H1 (cell line): ENCODE measurements around the gene MAPK8IP1. TPM values are rescaled to one million over a fixed set of nuclear protein-coding genes. Genes with fewer than 3 reads are reported as not detected.

Source experiments
- RNF2 ChIP-seq: fragments of 200-900, 300-1000 bp; sonication (generic); IDR thresholded peaks from 2 replicates; pipeline ENCODE4 v1.7.1; 2016; ENCODE audit warnings: borderline replicate concordance, low read depth, mild to moderate bottlenecking, antibody characterized with exemption, low read length; ENCODE audit not compliant: poor library complexity, severe bottlenecking; ENCODE audit errors: missing control alignments
- ZNF274 ChIP-seq: IDR thresholded peaks from 2 replicates; pipeline ENCODE4 v1.7.0; 2012; ENCODE audit warnings: low read length, borderline replicate concordance; ENCODE audit errors: extremely low read depth
- polyA plus RNA-seq, 7 experiments: library from polyadenylated mRNA; depleted of rRNA in 3 of 7; stranded (reverse) in 5 of 7; unstranded in 2 of 7; fragments of >200 nt in 5 of 7; fragments of 200-250 nt in 2 of 7; gene quantifications; 1 replicate in 5 of 7; 2 replicates in 1 of 7; 4 replicates in 1 of 7; pipeline versions ENCODE4 v1.2.1 to v1.2.3, GENCODE V29; 2011 to 2013; ENCODE audit warnings: missing spikeins in 2 of 7, mixed read lengths in 2 of 7
- total RNA-seq: library from RNA; stranded (reverse); fragmentation: NEBNext Ultra II Directional; extraction: Animal tissue kit (Norgen Biotek cat#: 25700); gene quantifications from 2 replicates; pipeline ENCODE4 v1.2.1, GENCODE V29; 2021
- TF ChIP-seq, protein P1 (sequence below), 3 experiments: IDR thresholded peaks; 1 replicate in 2 of 3; 2 replicates in 1 of 3; pipeline versions ENCODE4 v1.5.1 to v1.6.1; 2011; ENCODE audit warnings: low read length in 3 of 3, mild to moderate bottlenecking in 3 of 3, inconsistent platforms in 2 of 3, low read depth in 1 of 3, moderate library complexity in 1 of 3; ENCODE audit not compliant: insufficient read depth in 1 of 3; ENCODE audit errors: control extremely low read depth in 1 of 3
- TF ChIP-seq, protein P2 (sequence below): IDR thresholded peaks from 2 replicates; pipeline ENCODE4 v1.6.1; 2012; ENCODE audit warnings: inconsistent platforms

MAPK8IP1 gene
- total and polyA plus RNA-seq, 2 of the 8 experiments (the other 6 are each of a cell fraction or from before 2014, with no cell fraction given), result 32.4 to 40.1 TPM

DNA sequence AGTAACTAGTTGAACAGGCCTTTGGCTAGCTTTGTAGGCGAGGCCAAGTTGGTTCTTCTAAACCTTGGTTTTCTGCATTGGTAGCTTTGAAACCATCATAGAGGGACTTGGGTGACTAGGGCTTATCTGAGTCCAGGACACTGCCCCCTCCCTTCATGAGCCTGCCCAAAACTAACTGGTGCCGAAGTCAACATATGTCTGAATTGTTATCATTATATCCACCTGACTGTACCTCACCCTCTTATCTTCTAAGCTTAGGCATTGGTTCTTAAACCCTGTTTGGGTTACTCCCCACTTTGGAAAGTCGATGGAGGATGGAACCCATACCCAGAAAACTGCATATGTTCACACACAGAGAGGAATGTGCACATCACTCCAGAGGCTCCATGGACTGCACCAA is 7.6 kb upstream of the MAPK8IP1 start (continued):
- TF ChIP-seq, protein P1, sequence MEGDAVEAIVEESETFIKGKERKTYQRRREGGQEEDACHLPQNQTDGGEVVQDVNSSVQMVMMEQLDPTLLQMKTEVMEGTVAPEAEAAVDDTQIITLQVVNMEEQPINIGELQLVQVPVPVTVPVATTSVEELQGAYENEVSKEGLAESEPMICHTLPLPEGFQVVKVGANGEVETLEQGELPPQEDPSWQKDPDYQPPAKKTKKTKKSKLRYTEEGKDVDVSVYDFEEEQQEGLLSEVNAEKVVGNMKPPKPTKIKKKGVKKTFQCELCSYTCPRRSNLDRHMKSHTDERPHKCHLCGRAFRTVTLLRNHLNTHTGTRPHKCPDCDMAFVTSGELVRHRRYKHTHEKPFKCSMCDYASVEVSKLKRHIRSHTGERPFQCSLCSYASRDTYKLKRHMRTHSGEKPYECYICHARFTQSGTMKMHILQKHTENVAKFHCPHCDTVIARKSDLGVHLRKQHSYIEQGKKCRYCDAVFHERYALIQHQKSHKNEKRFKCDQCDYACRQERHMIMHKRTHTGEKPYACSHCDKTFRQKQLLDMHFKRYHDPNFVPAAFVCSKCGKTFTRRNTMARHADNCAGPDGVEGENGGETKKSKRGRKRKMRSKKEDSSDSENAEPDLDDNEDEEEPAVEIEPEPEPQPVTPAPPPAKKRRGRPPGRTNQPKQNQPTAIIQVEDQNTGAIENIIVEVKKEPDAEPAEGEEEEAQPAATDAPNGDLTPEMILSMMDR (IDR thresholded peaks at IDR 0.05; ENCODE audit: control extremely low read depth in 1 of 3, insufficient read depth in 1 of 3, low read depth in 1 of 3, low read length in 3 of 3), result no peak
- TF ChIP-seq ZNF274 (no peak), RNF2 (no peak)
- TF ChIP-seq, protein P2, sequence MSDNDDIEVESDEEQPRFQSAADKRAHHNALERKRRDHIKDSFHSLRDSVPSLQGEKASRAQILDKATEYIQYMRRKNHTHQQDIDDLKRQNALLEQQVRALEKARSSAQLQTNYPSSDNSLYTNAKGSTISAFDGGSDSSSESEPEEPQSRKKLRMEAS, result no peak
